ENCODE measurements around the gene MLLT10.

DNA sequence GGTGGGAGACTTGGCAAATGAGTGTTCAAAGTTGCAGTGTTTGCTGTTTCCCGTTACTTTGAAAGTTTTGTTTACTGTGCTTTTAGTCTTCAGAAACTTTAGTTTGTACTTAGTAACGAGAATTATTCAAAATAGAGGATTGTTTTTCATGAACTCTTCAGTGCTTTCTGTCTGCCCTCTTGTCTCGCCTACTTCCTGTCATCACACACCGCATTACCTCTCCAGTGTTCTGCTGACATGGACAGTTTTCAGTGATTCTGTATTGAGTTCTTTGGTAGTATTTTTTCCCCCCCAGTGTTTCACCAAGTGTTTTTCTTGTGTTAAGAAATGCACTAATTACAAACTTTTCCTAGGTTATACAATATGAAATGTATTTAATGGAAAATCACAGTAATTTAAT lies 207.0 kb downstream of the MLLT10 start:
- no peak for TF ChIP-seq JUN (IDR thresholded peaks at IDR 0.05; ENCODE audit: borderline replicate concordance, insufficient read depth, insufficient read length, low read depth)
- no peak for TF ChIP-seq POLR2AphosphoS5 (IDR thresholded peaks at IDR 0.05; ENCODE audit: insufficient read depth, low read depth, low read length)

Measured in endothelial cell of umbilical vein (primary cell).